ENCODE measurements around the gene SNX10.
A peak's percentile ranks its signal among the peaks of the same experiment; 100 is the strongest.
"Not testable (repeated sequence)": the region's sequence is repeated elsewhere in the genome, so short reads cannot be mapped to it uniquely, and the experiment has no call there.

The SNX10 gene, protein sequence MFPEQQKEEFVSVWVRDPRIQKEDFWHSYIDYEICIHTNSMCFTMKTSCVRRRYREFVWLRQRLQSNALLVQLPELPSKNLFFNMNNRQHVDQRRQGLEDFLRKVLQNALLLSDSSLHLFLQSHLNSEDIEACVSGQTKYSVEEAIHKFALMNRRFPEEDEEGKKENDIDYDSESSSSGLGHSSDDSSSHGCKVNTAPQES

DNA sequence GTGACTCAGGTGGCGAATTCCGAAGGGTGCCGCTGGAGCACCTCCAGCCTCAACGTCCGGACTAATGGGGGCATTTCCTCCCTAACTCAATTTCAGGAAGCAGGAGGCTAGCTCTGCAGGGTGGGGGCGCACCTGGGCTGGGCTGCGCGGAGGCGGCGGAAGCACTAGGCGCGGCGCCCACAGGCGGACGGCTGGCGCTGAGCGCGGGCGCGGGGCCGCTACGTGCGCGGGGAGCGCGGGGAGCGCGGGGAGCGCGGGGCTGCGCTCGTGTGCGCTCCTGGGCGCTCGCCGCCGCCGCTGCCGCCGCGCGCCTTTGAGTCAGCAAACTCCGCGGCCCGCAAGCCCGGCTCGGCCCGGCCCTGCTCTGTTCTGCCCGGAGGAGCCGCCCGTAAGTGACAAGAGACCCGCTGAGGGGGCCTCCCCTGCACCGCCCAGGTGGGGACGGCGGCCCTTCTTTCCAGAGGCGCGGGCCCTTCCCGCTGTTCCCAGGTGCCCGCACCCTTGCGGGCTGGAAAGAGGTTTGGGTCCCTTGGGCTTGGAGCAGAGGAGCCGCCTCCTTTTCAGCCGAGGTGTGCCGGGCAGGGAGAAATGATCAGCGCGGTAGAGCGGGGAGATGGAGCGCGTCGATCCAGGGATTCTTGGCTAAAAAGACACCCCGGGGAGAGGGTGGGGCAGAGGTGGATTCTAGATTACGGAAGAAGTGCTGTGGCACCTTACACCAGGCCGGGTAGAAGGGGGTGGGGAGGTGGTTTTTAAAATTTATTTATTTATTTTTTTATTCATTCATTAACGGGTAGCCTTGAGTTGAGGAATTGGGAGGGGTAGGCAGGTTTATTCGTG, at the start of gene SNX10:
SNX10 (plus strand) TSS at position 164 of the 840 bp plus-strand sequence. CDS start 54,581 bp downstream, outside the sequence.
- peak; percentile 21 for DNase-seq (ENCODE audit: low read depth)

DNA sequence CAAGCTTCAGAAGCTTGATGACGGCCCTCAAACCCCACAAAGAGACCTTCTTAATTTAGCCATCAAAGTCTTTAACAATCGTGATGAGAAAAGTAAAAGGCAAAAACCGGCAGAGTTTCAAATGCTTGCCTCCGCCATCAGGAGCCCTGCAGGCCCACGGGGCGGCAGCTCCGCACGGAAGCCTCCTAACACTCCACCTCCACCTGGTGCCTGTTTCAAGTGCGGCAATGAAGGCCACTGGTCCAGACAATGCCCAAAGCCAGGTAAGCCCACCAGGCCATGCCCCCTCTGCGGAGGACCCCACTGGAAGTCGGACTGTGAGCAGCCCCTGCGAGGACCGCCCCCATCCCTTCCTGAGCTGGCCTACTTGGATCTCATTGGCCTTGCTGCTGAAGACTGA, 46.5 kb upstream of the SNX10 start:
- DNase-seq (ENCODE audit: low read depth) = no peak

DNA sequence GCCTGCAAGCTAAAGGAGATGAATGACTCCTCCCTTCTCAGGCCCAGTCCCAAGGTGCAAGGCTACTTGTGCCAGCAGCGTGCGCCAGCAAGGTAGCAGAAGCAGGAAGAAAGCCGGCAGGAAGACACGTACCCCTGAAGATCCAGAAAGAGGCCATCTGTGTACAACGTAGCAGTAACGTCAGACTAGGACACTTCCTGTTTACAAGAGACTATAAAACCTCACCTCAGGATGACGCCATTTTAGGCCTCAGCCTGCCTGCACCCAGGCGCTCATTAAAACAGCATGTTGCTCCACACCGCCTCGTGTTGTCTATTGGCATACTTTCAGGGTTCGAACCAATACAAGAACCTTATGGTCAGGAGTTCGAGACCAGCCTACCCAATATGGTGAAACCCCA, 41.4 kb upstream of the SNX10 start:
- DNase-seq (ENCODE audit: low read depth) = no peak

DNA sequence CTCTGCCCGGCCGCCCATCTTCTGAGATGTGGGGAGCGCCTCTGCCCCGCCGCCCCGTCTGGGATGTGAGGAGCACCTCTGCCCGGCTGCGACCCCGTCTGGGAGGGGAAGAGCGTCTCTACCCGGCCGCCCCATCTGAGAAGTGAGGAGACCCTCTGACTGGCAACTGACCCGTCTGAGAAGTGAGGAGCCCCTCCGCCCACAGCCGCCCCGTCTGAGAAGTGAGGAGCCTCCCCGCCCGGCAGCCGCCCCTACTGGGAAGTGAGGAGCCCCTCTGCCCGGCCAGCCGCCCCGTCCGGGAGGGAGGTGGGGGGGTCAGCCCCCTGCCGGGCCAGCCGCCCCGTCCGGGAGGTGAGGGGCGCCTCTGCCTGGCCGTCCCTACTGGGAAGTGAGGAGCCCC, 29.8 kb upstream of the SNX10 start:
- DNase-seq (ENCODE audit: low read depth) = not testable (repeated sequence)

DNA sequence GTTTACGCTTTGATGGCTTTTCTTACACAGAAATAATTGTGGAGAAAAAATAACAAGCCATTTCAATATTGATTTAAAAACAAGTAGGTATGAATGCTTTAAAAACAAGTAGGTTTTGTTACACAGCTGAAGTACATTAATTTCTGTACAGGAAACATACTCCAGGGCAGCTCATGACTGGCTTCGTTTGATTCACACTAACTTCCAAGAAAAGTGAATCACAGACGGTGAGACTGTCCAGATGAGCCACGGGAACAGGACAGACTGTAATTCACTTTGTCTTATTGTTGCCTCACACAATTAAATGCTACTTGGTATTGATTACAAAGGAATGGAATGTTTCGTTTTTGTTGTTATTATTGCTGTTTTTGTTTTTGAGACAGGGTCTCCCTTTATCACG, 26.6 kb upstream of the SNX10 start:
- DNase-seq (ENCODE audit: low read depth) = no peak

DNA sequence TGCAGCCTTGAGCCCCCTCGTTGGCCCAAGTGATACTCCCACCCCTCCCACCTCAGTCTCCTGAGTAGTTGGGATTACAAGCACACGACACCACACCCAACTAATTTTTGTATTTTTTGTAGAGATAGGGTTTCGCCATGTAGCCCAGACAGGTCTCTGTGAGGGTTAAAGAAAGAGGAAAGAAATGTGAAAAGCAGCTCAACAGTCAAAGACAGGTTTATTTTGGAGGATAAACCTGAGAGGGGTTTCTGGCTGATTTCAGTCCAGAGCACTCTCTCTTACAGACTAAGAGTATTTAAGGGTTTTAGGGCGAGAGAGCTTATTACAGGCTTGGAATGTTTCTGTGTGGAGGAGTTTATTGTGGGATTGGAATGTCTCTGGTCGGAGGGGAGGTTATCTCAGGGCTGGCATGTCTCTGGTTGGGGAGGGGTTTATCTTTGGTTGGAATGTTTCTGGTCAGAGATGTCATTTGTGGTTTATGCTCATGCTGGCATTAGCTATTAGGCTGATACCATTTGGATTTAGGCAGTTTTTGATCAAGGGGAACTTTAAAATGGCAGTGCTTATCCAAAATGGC, 26.1 kb upstream of the SNX10 start:
- DNase-seq (ENCODE audit: low read depth) = no peak

DNA sequence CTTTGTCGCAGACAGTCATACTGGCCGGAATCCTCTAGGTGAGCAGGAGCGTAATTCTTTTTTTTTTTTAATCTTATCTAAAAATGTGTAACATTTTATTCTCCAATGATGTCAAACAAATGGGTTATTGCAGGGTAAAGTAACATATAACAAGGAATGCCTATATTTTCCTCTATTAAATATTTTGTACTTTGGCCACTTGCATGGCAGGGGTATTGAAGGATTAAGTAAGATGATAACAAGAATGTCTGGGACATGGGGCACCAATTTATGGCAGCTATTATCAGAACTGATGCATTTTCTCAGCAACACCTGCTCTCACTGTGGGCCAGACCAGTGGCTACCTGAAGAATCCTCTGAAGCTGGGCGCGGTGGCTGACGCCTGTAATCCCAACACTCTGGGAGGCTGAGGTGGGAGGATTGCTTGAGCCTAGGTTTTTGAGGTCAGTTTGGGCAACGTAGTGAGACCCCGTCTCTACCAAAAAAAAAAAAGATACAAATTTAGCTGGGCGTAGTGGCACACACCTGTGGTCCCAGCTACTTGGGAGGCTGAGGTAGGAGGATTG, 24.0 kb upstream of the SNX10 start:
- DNase-seq (ENCODE audit: low read depth) = no peak

DNA sequence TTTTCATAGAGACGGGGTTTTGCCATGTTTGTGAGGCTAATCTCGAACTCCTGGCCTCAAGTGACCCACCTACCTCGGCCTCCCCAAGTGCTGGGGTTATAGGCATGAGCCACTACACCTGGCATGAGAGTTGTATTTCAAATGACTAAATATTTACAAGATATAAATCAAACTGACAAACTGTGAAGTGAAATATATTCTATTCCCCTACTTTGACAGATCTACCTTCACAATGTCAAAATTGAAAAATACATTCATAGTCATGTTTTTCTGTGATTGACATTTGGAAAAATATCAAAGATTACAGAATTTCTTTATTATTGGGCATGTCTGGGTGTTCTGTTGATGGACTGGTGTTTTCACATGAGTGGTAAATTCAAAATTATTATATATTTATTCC, 16.4 kb upstream of the SNX10 start:
- no peak for DNase-seq (ENCODE audit: low read depth)

DNA sequence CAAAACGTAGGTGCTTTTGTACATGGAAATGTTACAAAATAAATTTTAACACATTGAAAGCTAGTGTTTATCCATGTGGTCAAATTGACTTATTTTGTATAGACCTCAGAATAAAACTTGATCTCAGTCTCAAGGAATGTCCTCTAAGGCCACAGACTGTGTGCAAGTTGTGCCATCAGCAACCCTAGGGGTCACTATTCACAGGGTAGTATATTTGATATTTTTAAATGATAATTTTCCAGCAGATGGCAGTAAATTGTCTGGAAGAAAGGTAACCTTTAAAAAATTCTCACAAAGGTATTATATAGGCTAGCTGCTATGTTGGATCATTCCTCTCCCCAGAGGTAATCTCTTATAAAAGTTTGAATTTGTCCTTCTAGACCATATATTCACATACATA, 12.9 kb upstream of the SNX10 start:
- DNase-seq (ENCODE audit: low read depth) = no peak

DNA sequence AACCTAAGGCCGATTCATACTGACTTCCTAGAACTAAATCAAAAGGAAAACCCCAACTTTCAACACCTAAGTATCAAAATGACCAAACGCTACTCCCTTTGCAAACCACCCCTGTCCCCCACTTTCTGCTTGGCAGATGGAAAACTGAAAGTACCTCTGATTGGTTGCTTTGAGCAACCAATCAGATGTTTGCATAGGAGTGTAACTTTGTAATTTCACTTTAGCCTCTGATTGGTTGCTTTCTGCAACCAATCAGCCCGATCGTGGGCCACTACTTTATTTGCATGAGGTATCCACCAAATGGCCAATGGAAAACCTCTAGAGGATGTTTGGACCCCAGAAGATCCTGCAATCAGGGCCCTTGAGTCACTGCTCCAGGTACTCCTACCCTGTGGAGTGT, 12.3 kb upstream of the SNX10 start:
- DNase-seq (ENCODE audit: low read depth) = no peak

DNA sequence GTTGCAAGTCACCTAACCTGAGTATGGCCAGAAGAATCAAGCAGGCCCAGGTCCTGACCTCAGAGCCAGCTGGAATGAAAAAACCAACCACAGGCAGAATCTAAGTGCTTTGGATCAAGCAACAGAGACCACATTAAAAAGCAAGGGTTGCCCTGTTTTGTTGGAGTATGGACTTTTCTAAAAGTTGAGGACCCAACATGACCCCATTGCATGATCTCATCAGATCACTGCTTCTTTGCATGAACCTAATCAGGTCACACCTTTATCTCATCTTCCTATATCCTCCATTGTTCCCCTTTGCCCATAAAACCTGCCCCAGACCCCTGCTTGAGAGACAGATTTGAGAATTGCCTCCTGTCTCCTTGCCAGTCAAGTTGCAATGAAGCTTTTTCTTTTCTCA, 11.6 kb upstream of the SNX10 start:
- DNase-seq (ENCODE audit: low read depth) = no peak

DNA sequence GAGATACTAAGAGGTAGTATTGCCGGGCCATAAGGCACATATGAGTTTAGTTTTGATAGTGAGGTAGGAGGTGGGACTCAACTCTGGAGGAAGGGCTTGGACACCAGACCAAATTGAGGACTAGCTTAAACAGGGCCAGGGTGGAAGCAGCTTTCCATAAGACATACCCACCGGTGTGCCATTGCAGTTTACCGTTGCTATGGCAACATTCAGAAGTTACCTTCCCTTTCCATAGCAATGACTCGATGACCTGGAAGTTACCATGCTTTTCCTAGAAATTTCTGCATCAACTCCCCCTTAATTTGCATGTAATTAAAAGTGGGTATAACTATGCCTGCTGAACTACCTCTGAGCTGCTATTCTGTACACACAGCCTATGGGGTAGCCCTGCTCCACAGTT, 10.9 kb upstream of the SNX10 start:
- no peak for DNase-seq (ENCODE audit: low read depth)

DNA sequence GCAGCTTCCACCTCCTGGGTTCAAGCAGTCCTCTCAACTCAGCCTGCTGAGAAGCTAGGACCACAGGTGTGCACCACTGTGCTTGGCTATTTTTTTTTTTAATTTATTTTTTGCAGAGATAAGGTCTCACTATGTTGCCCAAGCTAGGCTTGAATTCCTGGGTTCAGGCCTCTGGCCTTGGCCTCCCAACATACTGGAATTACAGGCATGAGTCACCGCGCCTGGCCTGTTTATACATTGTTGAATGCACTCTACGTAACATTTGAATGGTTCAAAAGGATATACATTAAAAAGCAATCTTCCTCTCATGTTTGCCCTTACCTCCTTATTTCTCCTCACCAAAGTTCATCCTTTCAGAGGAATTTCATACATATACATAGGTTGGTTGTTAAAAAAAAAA, 7.2 kb upstream of the SNX10 start:
- no peak for DNase-seq (ENCODE audit: low read depth)

DNA sequence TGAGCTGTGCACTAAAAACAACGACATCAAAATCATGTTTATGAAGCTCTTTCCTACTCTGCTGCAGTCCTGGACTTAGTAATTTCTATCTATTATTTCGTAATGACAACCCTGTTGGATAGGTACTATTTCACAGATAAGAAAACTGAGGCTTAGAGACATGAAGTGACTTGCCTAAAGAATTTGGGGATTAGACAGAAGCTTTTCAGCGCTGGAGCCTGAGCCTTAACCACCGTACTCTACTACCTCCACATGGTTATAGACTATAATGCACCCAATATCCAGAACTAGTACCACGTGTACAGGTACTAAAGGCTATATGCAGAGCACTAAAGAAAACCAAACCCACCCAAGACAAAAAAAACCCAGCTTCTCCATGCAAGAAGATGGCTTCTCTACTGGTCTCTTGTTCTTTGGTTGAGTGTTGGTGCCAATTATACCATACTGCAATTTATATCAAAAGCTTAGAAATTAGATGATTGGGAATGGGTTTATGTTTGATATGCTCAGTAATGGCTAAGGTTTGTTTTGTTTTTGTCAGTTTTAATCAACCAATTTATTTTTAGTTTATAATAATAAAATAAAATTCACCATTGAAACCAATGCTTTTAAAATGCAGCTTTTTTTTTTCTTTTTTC, 6.5 kb upstream of the SNX10 start:
- no peak for DNase-seq (ENCODE audit: low read depth)

DNA sequence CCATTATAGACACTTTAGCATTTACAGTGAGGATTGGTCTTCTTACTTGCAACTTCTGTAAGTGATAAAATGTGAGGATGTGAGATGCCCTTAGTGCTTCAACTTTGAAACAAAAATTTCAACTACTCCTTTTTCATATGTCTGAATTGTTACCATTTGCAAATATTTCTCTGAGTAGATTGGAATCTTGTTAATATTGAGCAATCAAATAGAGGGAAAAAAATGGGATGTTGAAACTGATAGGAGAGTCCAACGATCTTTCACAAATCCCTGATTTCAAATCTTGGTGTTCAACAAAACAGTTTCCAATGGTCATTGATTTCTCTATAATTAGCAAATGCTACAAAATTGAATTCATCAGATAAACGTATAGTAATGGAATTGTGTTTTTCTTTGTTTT, 5.5 kb upstream of the SNX10 start:
- DNase-seq (ENCODE audit: low read depth) = no peak

DNA sequence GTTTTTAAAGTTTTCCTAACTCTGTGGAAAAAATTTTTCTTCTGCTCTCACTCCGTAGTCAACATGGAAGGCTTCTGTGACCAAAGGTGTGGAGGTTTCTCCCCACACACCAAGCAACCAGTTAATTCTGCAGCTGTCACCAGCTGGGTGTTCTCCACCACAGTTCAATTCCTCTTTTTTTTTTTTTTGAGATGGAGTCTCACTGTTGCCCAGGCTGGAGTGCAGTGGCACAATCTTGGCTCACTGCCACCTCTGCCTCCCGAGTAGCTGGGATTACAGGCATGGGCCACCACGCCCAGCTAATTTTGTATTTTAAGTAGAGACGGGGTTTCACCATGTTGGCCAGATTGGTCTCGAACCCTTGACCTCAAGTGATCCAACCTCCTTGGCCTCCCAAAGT, 3.5 kb upstream of the SNX10 start:
- not testable (repeated sequence) for DNase-seq (ENCODE audit: low read depth)

DNA sequence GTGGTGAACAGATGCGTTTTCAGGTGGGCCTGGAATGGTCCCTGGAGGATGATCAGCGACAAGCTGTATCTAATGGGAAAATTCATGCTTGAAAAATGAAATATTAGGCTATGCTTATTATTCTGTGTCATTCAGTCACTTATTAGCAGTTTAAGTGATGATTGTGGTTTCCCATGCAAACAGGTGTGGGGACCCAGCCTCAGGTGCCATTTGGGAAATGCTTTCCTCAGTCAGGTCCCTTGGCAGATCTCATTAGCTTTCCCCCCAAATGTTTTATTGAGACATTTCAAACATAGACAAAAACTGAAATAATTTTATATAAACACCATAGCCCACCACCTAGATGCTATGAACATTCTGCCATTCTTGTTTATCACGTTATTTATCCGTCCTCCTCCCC, 411 bp upstream of the SNX10 start:
- no peak for DNase-seq (ENCODE audit: low read depth)

DNA sequence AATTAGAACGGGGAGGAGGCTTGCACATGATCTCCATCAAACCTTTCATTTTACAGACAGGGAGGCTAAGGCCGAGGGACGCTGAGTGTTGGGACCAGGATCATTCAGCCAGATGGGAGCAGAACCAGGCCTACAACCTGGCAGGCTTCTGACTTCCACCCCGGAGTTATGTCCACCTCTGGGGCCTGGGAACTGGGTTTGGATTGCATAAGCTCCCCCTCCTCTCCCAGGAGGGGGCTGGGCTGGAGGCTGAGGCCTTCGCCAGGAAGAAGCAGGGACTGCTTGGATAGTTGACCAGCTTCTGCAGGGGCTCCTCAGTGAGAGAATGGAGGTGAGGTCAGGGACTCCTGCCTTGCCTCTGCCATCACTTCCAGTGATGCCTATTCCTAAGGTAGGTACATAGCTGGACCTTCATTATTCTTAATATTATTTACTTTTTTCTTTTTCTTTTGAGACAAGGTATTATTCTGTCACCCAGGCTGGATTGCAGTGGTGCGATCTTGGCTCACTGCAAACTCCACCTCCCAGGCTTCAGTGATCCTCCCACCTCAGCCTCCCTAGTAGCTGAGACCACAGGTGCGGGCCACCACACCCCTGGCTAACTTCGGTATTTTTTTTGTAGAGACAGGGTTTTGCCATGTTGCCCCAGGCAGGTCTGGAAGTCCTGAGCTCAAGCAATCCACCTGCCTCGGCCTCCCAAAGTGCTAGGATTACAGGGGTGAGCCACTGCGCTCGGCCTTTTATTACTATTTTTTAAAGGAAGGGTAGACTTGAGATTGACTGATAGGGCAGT, 1.3 kb downstream of the SNX10 start:
- no peak for DNase-seq (ENCODE audit: low read depth)

DNA sequence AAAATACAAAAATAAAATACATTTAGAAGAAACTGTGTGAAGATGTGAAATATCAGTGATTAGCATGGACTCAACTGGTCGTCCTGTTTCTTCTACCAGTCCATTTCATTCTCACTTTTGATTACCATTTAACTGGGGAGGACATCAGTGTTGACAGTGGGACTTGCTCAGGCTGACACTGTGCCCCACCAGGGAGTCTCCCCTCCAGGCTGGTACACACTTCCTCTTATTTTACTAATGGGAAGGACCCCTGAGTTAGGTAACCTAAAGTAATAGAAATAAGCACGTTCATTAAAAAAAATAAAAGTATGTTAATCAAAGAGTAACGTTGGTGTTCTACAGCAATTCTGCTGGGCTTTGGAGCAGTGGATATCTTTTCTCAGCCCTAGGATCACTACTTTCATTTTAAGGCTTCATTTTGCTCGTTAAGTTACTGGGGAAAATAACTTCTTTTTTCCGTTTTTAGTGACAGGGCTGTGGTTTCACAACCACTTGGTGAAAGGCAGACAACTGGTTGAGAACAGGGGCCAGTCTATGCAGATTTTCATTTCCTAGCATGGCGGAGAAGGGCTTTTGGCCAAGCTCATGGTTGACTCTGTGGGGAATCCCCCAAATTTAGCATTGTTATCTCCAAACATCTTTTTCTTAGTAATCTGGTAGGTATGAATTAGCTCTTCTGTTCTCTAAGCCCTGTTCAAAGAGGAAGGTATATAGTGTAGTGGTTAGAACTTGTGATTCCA, 2.1 kb downstream of the SNX10 start:
- no peak for DNase-seq (ENCODE audit: low read depth)

DNA sequence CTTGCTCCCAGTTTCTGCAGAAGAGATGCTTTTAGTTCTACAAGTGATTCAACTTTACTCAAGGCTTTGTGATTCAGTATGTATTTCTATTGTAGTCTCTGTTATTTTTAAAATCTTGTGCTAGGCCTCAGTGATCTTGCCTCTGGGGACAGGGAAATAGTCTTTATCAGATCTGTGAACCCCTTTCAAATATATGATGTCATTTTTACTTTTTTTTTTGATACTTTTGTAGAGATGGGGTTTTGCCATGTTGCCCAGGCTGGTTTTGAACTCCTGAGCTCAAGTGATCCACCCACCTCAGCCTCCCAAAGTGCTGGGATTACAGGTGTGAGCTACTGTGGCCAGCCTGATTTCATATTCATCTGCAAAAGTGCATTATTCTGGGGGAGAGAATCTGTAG, 3.4 kb downstream of the SNX10 start:
- no peak for DNase-seq (ENCODE audit: low read depth)

DNA sequence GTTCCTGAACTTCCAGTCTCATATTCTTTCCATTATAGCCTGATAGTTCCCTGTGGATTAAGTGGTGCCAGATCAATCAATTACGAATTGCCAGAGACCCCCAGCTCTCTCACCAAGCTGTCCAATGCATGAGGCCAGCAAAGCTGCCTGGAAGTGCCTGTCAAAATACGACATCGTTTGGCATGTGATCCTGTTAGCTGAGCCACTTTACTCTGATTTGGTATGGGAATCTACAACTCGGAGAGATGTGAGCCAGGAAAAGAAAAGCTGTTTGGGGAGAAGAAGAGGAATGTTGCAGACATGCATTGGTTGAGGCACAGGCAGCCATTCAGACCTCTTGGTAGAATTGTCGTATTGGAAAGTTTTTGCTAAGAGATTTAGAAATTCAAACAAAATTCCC, 3.9 kb downstream of the SNX10 start:
- DNase-seq (ENCODE audit: low read depth) = no peak

Data from iris pigment epithelial cell (primary cell).